Astrocyte (in vitro differentiated cells and primary cell): ENCODE measurements around the gene NFIA. TPM values are rescaled to one million over a fixed set of nuclear protein-coding genes. Genes with fewer than 3 reads are reported as not detected.

Source experiments
- DNase-seq: peaks from one replicate; pipeline ENCODE4 v3.0.0-alpha.2; 2010; ENCODE audit warnings: low read depth
- FAIRE-seq: peaks from 2 replicates; lab custom pipeline; 2011; peaks lifted over from hg19 to GRCh38; lab: Jason Lieb, UNC
- H2AFZ ChIP-seq: 2 replicates; pipeline ENCODE4 v1.6.0; 2012; ENCODE audit warnings: low read depth, low read length, inconsistent platforms
- H3K27ac ChIP-seq: 2 replicates; pipeline ENCODE4 v1.5.1; 2011; ENCODE audit warnings: low read depth, low read length, inconsistent platforms
- H3K27me3 ChIP-seq: 2 replicates; pipeline ENCODE4 v1.6.0; 2011; ENCODE audit warnings: low read length, inconsistent platforms; ENCODE audit not compliant: insufficient read depth
- H3K36me3 ChIP-seq: 2 replicates; pipeline ENCODE4 v1.5.1; 2011; ENCODE audit warnings: low read length, inconsistent platforms; ENCODE audit not compliant: insufficient read depth
- H3K4me1 ChIP-seq: 2 replicates; pipeline ENCODE4 v1.5.1; 2011; ENCODE audit warnings: low read length, inconsistent platforms; ENCODE audit not compliant: insufficient read depth
- H3K4me2 ChIP-seq: 2 replicates; pipeline ENCODE4 v1.6.0; 2012; ENCODE audit warnings: low read length, inconsistent platforms
- H3K4me3 ChIP-seq: 2 replicates; pipeline ENCODE4 v1.5.1; 2011; ENCODE audit warnings: low read depth, mild to moderate bottlenecking, low read length, inconsistent platforms; ENCODE audit not compliant: insufficient read depth
- H3K79me2 ChIP-seq: 2 replicates; pipeline ENCODE4 v1.6.0; 2012; ENCODE audit warnings: mild to moderate bottlenecking, low read length, inconsistent platforms; ENCODE audit not compliant: insufficient read depth
- H3K9ac ChIP-seq: 2 replicates; pipeline ENCODE4 v1.6.0; 2012; ENCODE audit warnings: mild to moderate bottlenecking, low read length, inconsistent platforms
- H3K9me3 ChIP-seq: 2 replicates; pipeline ENCODE4 v1.5.1; 2012; ENCODE audit warnings: low read depth, mild to moderate bottlenecking, low read length, inconsistent platforms; ENCODE audit not compliant: insufficient read depth
- H4K20me1 ChIP-seq: 2 replicates; pipeline ENCODE4 v1.6.0; 2012; ENCODE audit warnings: low read length, inconsistent platforms; ENCODE audit not compliant: insufficient read depth
- H3K27ac Mint-ChIP-seq: one replicate; pipeline ENCODE4 v1.8.0; 2021; ENCODE audit warnings: mild to moderate bottlenecking, mixed read lengths; ENCODE audit not compliant: unreplicated experiment
- H3K27me3 Mint-ChIP-seq: one replicate; pipeline ENCODE4 v1.8.0; 2021; ENCODE audit warnings: low read depth, mixed read lengths; ENCODE audit not compliant: unreplicated experiment
- H3K36me3 Mint-ChIP-seq: one replicate; pipeline ENCODE4 v1.8.0; 2021; ENCODE audit warnings: low read depth, mixed read lengths; ENCODE audit not compliant: unreplicated experiment
- H3K4me1 Mint-ChIP-seq: one replicate; pipeline ENCODE4 v1.8.0; 2021; ENCODE audit warnings: low read depth, mixed read lengths; ENCODE audit not compliant: unreplicated experiment
- H3K4me3 Mint-ChIP-seq: one replicate; pipeline ENCODE4 v1.8.0; 2021; ENCODE audit warnings: mild to moderate bottlenecking, moderate library complexity, mixed read lengths; ENCODE audit not compliant: unreplicated experiment
- H3K9me3 Mint-ChIP-seq: one replicate; pipeline ENCODE4 v1.8.0; 2021; ENCODE audit warnings: mild to moderate bottlenecking, mixed read lengths; ENCODE audit not compliant: unreplicated experiment
- EZH2 ChIP-seq: IDR thresholded peaks from 2 replicates; pipeline ENCODE4 v1.6.1; 2012; ENCODE audit warnings: mild to moderate bottlenecking, low read length, inconsistent platforms; ENCODE audit not compliant: insufficient read depth
- total RNA-seq: library from RNA; stranded (reverse); gene quantifications from 2 replicates; pipeline ENCODE4 v1.2.1, GENCODE V29; 2021
- TF ChIP-seq, protein P1 (sequence below): IDR thresholded peaks from 2 replicates; pipeline ENCODE4 v1.5.1; 2011; ENCODE audit warnings: low read depth, mild to moderate bottlenecking, inconsistent platforms, low read length, moderate library complexity; ENCODE audit not compliant: insufficient read depth

Gene NFIA
- total RNA-seq, 1 donor from 2014 or later, result 4.6 TPM

DNA sequence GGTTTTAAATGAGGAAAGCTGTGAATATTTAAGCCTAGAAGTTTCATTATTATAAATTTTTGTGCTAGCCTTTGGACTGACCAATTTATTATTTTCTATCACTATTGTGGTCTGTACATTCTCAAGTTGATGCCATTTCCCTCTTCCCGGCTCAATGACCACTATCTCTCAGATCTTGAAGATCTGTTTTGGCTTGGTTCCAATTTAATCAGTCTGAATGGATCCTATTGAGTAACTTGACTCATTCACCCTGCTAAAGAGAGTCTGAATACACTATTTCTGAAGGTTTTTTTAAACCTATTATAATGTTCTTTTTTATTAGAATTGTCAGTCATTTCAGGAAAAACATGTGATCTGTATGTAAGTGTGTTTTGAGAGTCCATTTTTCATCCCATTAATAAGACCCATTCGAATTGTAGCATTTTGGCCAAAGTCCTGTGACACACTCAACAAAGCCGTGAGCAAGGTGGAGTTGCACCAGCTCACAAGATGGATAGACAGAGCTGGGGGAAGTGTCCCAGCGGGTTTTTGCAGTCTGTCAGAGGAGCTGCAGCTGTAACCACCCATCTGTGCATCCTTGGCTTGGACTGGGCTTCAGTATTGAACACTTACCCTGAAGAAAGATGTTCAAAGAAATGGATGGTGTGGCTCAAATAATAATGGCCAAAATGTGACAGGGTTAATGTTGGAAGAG is 145.6 kb downstream of the NFIA start:
- FAIRE-seq, result no peak
- H3K9me3 Mint-ChIP-seq, result no peaks in the 10 kb centered on the region

GRCh38 chr1:61230523-61230922 is 148.2 kb downstream of the NFIA start:
- peaks cover 8% of the 10 kb centered on the region for H3K27me3 Mint-ChIP-seq
- H3K79me2 ChIP-seq, result no peaks in the 10 kb centered on the region
- FAIRE-seq, result no peak

More for the DNA sequence above, 145.6 kb downstream of the NFIA start:
- H3K36me3 Mint-ChIP-seq, result no peaks in the 10 kb centered on the region
- Histone ChIP-seq H3K79me2 (no peaks in the 10 kb centered on the region), H3K4me1 (no peaks in the 10 kb centered on the region), H3K9me3 (no peaks in the 10 kb centered on the region), H3K36me3 (no peaks in the 10 kb centered on the region), H3K4me3 (no peak overlapping the region), H3K4me2 (no peak overlapping the region), H4K20me1 (peaks cover 9% of the 10 kb centered on the region), H3K9ac (no peak overlapping the region), H2AFZ (no peak overlapping the region), H3K27me3 (peaks cover 11% of the 10 kb centered on the region), H3K27ac (no peak overlapping the region)
- H3K27me3 Mint-ChIP-seq, result peaks cover 10% of the 10 kb centered on the region
- H3K4me3 Mint-ChIP-seq, result no peak overlapping the region
- no peak overlapping the region for H3K27ac Mint-ChIP-seq
- no peaks in the 10 kb centered on the region for H3K4me1 Mint-ChIP-seq
- TF ChIP-seq, protein P1, sequence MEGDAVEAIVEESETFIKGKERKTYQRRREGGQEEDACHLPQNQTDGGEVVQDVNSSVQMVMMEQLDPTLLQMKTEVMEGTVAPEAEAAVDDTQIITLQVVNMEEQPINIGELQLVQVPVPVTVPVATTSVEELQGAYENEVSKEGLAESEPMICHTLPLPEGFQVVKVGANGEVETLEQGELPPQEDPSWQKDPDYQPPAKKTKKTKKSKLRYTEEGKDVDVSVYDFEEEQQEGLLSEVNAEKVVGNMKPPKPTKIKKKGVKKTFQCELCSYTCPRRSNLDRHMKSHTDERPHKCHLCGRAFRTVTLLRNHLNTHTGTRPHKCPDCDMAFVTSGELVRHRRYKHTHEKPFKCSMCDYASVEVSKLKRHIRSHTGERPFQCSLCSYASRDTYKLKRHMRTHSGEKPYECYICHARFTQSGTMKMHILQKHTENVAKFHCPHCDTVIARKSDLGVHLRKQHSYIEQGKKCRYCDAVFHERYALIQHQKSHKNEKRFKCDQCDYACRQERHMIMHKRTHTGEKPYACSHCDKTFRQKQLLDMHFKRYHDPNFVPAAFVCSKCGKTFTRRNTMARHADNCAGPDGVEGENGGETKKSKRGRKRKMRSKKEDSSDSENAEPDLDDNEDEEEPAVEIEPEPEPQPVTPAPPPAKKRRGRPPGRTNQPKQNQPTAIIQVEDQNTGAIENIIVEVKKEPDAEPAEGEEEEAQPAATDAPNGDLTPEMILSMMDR, result no peak
- no peak for TF ChIP-seq EZH2
- no peak for DNase-seq

More at GRCh38 chr1:61230523-61230922, 148.2 kb downstream of the NFIA start:
- Histone ChIP-seq H4K20me1 (peaks cover 9% of the 10 kb centered on the region), H3K4me3 (no peak overlapping the region), H3K4me1 (no peaks in the 10 kb centered on the region), H2AFZ (no peak overlapping the region), H3K36me3 (no peaks in the 10 kb centered on the region), H3K9me3 (no peaks in the 10 kb centered on the region), H3K27me3 (peaks cover 11% of the 10 kb centered on the region), H3K27ac (no peak overlapping the region), H3K9ac (no peak overlapping the region), H3K4me2 (no peak overlapping the region)
- H3K27ac Mint-ChIP-seq, result no peak overlapping the region
- H3K4me1 Mint-ChIP-seq, result no peaks in the 10 kb centered on the region
- DNase-seq, result no peak
- no peaks in the 10 kb centered on the region for H3K36me3 Mint-ChIP-seq
- TF ChIP-seq, protein P1, result no peak
- TF ChIP-seq EZH2, result no peak
- no peak overlapping the region for H3K4me3 Mint-ChIP-seq
- H3K9me3 Mint-ChIP-seq, result no peaks in the 10 kb centered on the region
